Measurements from ENCODE around the gene SASH1.

Gene SASH1

DNA sequence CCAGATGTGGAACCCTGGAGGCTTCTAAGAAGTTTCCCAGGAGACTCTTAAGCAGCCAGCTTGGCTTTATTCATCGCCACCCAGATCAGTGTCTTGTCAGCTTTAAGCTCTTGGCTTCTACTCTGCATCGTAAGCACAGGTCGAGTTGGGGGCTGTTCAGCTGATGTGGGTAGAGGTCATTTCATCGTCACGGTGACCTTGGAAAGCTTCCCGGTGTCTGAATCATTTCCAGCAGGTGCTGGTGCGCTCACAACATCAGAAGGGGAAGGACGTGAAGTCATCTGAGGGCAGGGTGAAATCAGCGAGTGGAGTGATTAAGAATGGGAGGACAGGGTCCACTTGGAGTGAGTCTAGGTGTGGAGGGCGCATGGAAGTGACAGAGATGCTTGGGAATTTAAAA lies 112.6 kb downstream of the SASH1 start:
- TF ChIP-seq, protein P1, sequence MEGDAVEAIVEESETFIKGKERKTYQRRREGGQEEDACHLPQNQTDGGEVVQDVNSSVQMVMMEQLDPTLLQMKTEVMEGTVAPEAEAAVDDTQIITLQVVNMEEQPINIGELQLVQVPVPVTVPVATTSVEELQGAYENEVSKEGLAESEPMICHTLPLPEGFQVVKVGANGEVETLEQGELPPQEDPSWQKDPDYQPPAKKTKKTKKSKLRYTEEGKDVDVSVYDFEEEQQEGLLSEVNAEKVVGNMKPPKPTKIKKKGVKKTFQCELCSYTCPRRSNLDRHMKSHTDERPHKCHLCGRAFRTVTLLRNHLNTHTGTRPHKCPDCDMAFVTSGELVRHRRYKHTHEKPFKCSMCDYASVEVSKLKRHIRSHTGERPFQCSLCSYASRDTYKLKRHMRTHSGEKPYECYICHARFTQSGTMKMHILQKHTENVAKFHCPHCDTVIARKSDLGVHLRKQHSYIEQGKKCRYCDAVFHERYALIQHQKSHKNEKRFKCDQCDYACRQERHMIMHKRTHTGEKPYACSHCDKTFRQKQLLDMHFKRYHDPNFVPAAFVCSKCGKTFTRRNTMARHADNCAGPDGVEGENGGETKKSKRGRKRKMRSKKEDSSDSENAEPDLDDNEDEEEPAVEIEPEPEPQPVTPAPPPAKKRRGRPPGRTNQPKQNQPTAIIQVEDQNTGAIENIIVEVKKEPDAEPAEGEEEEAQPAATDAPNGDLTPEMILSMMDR (conservative IDR thresholded peaks at IDR 0.05; ENCODE audit: low read depth, low read length), result no peak
- no peak overlapping the region for H3K4me3 ChIP-seq (ENCODE audit: low read length)
- no peak for DNase-seq (ENCODE audit: low read depth)

DNA sequence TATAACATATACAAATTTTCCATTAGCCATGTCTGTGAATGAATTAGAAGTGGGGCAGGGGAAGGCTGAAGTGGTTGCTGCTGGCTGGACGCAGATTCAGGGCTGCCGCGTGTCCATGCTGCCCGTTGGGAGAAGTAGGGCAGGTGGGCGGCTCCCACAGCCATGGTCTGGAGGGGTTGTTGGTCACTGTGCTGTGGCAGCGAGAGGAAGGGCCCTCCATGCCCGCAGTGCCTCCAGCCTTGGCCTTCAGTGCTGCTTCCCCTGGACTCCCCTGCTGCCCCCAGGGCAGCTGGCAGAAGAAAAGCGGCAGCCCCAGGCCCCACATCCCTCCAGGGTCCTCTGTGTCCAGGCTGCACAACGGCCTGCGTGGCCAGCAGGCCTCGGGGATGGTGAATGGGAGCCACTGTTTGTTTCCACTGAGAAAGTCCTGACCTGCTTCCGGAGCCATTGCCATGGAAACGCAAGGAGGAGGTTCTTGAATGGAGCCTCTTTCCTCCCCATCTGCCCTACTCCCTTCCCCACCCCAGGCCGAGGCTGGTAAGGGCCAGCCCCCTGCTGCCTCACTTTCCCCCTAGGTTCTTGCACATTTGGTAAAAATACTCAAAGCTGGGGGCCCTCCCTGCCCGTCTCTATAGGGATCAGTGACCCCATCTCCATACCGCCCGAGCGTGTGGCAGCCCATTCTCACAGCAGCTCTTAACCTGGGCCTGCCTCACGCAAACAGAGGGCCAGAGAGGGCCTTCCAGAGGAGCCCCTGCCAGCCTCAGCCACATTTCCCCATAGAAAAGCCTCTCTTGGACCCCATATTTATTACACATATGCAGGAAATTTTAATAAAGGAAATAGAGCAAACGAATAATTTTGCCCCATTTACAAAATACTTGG lies 113.3 kb downstream of the SASH1 start:
- DNase-seq (ENCODE audit: low read depth), result no peak

GRCh38 chr6:148457137-148457842 lies 114.7 kb downstream of the SASH1 start:
- H3K4me3 ChIP-seq (ENCODE audit: low read length), result no peak overlapping the region
- TF ChIP-seq, protein P1 (conservative IDR thresholded peaks at IDR 0.05; ENCODE audit: low read depth, low read length), result no peak
- no peak for DNase-seq (ENCODE audit: low read depth)

More for the DNA sequence above, 113.3 kb downstream of the SASH1 start:
- H3K4me3 ChIP-seq (ENCODE audit: low read length), result no peak overlapping the region
- TF ChIP-seq, protein P1 (conservative IDR thresholded peaks at IDR 0.05; ENCODE audit: low read depth, low read length), result no peak

- TF ChIP-seq, protein P1 (conservative IDR thresholded peaks at IDR 0.05; ENCODE audit: low read depth, low read length), result no peak
- H3K4me3 ChIP-seq (ENCODE audit: low read length), result no peak overlapping the region
- DNase-seq (ENCODE audit: low read depth), result no peak
Observed at GRCh38 chr6:148457843-148458159, 115.2 kb downstream of the SASH1 start.

DNA sequence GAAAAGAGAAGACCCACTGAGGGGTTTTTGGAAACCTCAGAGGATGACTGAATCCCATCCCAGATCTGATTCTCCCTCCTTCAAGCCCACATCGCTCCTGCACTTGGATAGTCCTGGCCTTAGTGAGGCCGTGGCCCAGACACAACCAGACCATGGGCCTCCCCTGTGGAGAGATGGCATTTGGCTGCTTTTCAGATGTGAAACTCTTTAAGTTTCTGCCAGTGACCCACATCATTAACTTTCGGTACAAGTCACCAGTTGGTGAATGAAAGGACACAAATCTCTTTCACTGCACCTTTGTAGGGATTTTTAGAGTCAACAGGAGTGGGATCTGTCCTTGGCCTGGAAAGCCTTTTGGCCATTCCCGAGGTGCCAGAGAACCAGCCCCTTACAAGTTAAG lies 116.6 kb downstream of the SASH1 start:
- DNase-seq (ENCODE audit: low read depth), result no peak
- TF ChIP-seq, protein P1 (conservative IDR thresholded peaks at IDR 0.05; ENCODE audit: low read depth, low read length), result no peak
- H3K4me3 ChIP-seq (ENCODE audit: low read length), result no peak overlapping the region

DNA sequence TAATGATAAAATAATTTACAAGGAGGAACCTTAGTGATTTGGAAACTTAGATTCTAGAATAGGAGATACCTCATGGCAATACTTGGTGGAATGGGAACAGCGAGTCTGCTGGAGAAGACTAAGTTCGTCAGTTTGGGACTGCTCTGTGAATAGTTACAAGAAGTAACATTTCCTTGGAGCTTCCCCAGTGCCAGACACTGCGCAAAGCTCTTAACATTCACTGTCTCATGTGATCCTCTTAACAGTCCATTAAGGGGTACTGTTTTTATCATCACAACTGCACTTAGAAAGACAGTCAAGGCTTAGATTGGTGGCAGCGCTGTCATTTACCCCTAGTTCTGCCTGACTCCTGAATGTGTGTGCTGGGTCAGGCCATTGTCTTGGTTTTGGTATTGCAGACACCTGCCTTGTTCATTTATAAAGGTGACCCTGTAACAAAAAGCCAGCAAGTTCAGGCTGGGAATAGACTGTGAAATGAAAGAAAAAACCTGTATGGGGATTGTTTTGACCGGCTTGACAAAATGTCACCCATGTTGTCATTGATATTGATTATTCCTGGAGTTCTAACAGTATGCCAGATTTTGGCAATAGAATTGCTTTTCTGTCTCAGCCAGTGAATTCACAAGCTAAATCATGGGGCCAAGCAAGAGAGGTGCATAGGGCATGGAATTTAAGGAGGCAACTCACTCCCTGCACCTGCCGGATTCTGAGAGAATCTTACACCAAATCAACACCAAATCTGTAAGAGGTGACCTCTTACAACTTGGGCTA lies 118.4 kb downstream of the SASH1 start:
- no peak for DNase-seq (ENCODE audit: low read depth)
- no peak overlapping the region for H3K4me3 ChIP-seq (ENCODE audit: low read length)
- TF ChIP-seq, protein P1 (conservative IDR thresholded peaks at IDR 0.05; ENCODE audit: low read depth, low read length), result no peak
